ENCODE results near the gene GMPS. TPM values are rescaled to one million over a fixed set of nuclear protein-coding genes. Genes with fewer than 3 reads are reported as not detected.

The GMPS gene
- total RNA-seq, 1 experiment from 2014 or later, result 128 TPM

- no peak for DNase-seq (ENCODE audit: unreplicated experiment)
- POLR2A ChIA-PET, result no interaction called here
- CTCF ChIA-PET, result interaction anchor here (1.0 kb wide), 1 partner anchor 13 kb away, joined by 3 read pairs; no protein-coding TSS in a partner anchor
- Mint-ChIP-seq H3K36me3 (ENCODE audit: insufficient read depth, unreplicated experiment) (no peaks in the 10 kb centered on the region), H3K27ac (ENCODE audit: low read depth, unreplicated experiment) (no peak overlapping the region), H3K9me3 (ENCODE audit: unreplicated experiment) (no peaks in the 10 kb centered on the region), H3K4me1 (ENCODE audit: insufficient read depth, unreplicated experiment) (no peaks in the 10 kb centered on the region), H3K4me3 (ENCODE audit: unreplicated experiment) (no peak overlapping the region), H3K27me3 (ENCODE audit: insufficient read depth, unreplicated experiment) (no peaks in the 10 kb centered on the region)
- BruUV-seq (replicated peaks), result no TSS peak
- TF ChIP-seq, protein P1, sequence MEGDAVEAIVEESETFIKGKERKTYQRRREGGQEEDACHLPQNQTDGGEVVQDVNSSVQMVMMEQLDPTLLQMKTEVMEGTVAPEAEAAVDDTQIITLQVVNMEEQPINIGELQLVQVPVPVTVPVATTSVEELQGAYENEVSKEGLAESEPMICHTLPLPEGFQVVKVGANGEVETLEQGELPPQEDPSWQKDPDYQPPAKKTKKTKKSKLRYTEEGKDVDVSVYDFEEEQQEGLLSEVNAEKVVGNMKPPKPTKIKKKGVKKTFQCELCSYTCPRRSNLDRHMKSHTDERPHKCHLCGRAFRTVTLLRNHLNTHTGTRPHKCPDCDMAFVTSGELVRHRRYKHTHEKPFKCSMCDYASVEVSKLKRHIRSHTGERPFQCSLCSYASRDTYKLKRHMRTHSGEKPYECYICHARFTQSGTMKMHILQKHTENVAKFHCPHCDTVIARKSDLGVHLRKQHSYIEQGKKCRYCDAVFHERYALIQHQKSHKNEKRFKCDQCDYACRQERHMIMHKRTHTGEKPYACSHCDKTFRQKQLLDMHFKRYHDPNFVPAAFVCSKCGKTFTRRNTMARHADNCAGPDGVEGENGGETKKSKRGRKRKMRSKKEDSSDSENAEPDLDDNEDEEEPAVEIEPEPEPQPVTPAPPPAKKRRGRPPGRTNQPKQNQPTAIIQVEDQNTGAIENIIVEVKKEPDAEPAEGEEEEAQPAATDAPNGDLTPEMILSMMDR (IDR thresholded peaks at IDR 0.05; ENCODE audit: unreplicated experiment), result no peak
- intact Hi-C loops (cut with micrococcal nuclease), result no loop called here
Observed at GRCh38 chr3:155983834-155984474, 113.5 kb downstream of the GMPS start.

DNA sequence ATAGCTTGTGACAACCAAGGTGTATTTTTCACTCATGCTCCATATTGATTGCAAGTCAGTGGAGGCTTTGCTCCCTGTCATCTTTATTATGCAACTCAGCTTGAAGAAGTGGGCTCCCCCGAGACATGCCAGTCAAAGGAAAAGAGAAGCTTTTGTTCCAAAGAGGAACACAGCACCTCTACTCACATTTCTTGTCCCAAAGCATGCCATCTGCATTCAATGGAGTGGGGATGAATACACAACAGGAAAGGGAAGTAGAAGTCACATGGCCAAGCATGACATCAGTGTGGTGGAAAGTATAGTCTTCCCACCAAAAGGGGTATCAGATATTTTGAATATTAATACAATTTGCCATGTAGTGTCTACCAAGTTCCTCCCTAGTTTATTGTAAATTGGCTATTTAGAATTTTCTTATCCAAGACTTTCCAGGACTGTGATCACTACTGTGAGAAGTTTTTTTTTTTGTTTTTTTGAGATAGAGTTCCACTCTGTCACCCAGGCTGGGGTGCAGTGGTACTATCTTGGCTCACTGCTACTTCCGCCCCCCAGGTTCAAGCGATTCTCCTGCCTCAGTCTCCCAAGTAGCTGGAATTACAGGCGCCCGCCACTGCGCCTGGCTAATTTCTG is 114.5 kb downstream of the GMPS start:
- CTCF ChIA-PET, result no interaction called here
- TF ChIP-seq, protein P1 (IDR thresholded peaks at IDR 0.05; ENCODE audit: unreplicated experiment), result no peak
- Mint-ChIP-seq H3K4me1 (ENCODE audit: insufficient read depth, unreplicated experiment) (no peaks in the 10 kb centered on the region), H3K27me3 (ENCODE audit: insufficient read depth, unreplicated experiment) (no peaks in the 10 kb centered on the region), H3K27ac (ENCODE audit: low read depth, unreplicated experiment) (no peak overlapping the region), H3K9me3 (ENCODE audit: unreplicated experiment) (no peaks in the 10 kb centered on the region), H3K36me3 (ENCODE audit: insufficient read depth, unreplicated experiment) (no peaks in the 10 kb centered on the region), H3K4me3 (ENCODE audit: unreplicated experiment) (no peak overlapping the region)
- no peak for DNase-seq (ENCODE audit: unreplicated experiment)
- POLR2A ChIA-PET, result interaction anchor here (0.6 kb wide), 1 partner anchor 1359 kb away, joined by 5 read pairs; no protein-coding TSS in a partner anchor
- intact Hi-C loops (cut with micrococcal nuclease), result no loop called here
- no TSS peak for BruUV-seq (replicated peaks)

DNA sequence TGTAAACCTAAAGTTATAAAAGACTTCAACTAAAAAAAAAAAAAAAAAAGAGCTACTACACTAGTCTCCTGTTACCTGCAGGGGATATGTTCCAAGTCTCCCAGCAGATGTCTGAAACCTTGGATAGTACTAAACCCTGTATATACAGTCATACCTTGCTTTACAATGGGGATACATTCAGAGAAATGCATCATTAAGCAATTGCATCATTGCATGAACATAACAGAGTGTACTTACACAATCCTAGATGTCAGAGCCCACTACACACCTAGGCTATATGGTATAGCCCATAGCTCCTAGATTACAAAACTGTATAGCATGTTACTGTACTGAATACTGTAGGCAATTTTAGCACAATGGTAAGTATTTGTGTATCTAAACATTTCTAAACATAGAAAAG is 119.1 kb downstream of the GMPS start:
- DNase-seq (ENCODE audit: unreplicated experiment), result peak; percentile 27
- no peaks in the 10 kb centered on the region for H3K27me3 Mint-ChIP-seq (ENCODE audit: insufficient read depth, unreplicated experiment)
- ChIA-PET POLR2A (no interaction called here), CTCF (interaction anchor here (0.6 to 1.0 kb wide), 5 partner anchors 17 to 687 kb away, joined by 3 to 4 read pairs (median 3); no protein-coding TSS in a partner anchor)
- H3K36me3 Mint-ChIP-seq (ENCODE audit: insufficient read depth, unreplicated experiment), result no peaks in the 10 kb centered on the region
- TF ChIP-seq, protein P1 (IDR thresholded peaks at IDR 0.05; ENCODE audit: unreplicated experiment), result no peak
- H3K4me1 Mint-ChIP-seq (ENCODE audit: insufficient read depth, unreplicated experiment), result no peaks in the 10 kb centered on the region
- no peaks in the 10 kb centered on the region for H3K9me3 Mint-ChIP-seq (ENCODE audit: unreplicated experiment)
- H3K27ac Mint-ChIP-seq (ENCODE audit: low read depth, unreplicated experiment), result no peak overlapping the region
- no TSS peak for BruUV-seq (replicated peaks)
- intact Hi-C loops (cut with micrococcal nuclease), result no loop called here
- no peak overlapping the region for H3K4me3 Mint-ChIP-seq (ENCODE audit: unreplicated experiment)

DNA sequence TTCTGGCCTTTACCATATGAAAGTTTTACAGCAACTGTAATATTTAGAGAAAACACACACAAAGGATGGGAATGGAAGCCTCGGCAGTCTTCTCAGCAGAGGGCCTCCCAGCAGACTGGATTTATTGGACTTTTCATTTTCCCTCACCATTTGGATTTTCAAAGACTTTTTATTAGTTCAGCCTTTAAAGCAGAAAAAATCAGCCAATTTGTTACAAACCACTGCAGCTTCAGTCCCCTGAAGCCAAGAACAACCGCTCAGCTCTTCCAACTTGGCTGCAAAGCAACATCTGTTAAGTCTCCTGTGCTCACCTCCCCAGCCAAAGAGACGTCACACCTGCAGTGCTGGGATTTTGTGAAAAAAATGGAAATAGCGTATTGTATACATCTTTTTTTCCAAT is 120.8 kb downstream of the GMPS start:
- no TSS peak for BruUV-seq (replicated peaks)
- H3K9me3 Mint-ChIP-seq (ENCODE audit: unreplicated experiment), result no peaks in the 10 kb centered on the region
- H3K4me3 Mint-ChIP-seq (ENCODE audit: unreplicated experiment), result no peak overlapping the region
- TF ChIP-seq, protein P1 (IDR thresholded peaks at IDR 0.05; ENCODE audit: unreplicated experiment), result no peak
- no peak for DNase-seq (ENCODE audit: unreplicated experiment)
- CTCF ChIA-PET, result no interaction called here
- no peaks in the 10 kb centered on the region for H3K36me3 Mint-ChIP-seq (ENCODE audit: insufficient read depth, unreplicated experiment)
- H3K27me3 Mint-ChIP-seq (ENCODE audit: insufficient read depth, unreplicated experiment), result no peaks in the 10 kb centered on the region
- no peaks in the 10 kb centered on the region for H3K4me1 Mint-ChIP-seq (ENCODE audit: insufficient read depth, unreplicated experiment)
- intact Hi-C loops (cut with micrococcal nuclease), result loop anchor here (10.0 kb wide), 1 partner anchor 1144 kb away; no protein-coding TSS in a partner anchor
- H3K27ac Mint-ChIP-seq (ENCODE audit: low read depth, unreplicated experiment), result no peak overlapping the region
- POLR2A ChIA-PET, result no interaction called here

Measured in MCF 10A (cell line).